HL-60/S4 treated with retinoic acid at 250 ng/mL for 4 days and 3 days (cell line): ENCODE results near the gene NEK6.

ENCODE experiments used
- in situ Hi-C: fragments of 300-500 bp; cut with MboI; formaldehyde crosslinking; loops from 2 replicates; pipeline ENCODE4 v1.7.0; 2022; ENCODE audit warnings: low sequenced_read_pairs

Gene NEK6

GRCh38 chr9:124392254-124392870, 134.6 kb downstream of the NEK6 start:
- in situ Hi-C loops, result no loop called here

DNA sequence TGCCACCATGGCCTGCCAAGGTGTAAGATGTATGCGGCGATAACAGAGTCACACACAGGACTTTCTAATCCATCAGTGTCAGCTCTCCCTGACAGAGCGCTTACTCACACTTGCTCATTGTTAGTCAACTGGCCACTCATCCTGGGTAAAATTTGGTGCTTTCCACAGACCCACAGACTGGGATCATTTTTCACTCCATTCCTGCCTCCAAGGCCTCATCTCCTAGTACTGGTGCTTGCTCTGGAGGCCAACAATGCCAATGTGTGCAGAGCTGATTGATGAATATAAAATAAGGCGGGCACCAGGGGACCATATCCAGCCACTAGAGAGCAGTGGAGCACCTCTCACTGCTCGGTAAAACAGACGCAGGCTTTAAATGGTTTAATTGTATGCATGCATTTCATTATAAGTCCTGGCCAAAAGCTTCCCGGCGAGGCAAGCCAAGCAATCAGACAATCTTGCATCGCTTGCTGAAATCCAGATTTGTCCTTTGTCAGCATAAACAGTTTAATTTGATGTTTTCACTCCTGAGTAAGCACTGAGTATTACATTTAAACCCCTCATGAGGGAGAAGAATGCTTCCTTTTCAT, 135.2 kb downstream of the NEK6 start:
- in situ Hi-C loops, result no loop called here

- in situ Hi-C loops, result no loop called here
Observed at GRCh38 chr9:124394167-124394566, 136.4 kb downstream of the NEK6 start.

DNA sequence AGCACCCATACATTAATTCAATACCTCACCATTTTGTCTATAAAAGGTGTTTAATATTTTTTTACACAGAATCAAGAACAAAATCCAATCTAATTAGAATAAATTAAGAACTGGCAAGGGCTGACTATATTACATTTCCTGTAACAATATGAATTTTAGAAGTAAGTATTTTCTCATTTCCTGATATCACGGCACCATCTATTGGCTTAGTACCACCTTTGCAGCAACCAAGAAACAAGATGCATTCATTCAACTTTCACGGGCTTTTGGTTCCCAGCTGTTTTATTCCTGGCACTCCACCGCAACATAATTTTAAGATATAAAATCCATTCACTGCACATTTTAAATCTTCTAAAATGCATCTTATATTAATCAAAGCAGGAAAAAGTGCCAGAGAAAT, 136.8 kb downstream of the NEK6 start:
- in situ Hi-C loops, result no loop called here

DNA sequence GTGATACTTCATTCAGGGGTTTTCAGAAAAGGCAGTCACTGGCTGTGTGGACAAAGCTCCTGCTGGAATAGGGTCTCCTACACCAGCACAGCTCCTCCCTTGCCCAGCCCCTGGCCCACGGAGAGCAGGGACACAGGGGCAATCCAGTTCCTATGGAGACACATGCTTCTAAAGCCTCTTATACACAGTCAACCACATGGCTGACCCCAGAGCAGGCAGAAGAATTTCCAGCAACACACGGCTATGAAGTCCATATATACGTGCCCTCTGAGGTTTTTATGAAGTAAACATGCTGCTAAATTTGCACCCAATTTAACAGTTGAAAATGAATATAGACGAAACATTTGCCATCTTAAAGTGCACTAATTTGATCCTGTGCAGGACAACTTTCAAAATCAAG, 138.1 kb downstream of the NEK6 start:
- in situ Hi-C loops, result no loop called here

DNA sequence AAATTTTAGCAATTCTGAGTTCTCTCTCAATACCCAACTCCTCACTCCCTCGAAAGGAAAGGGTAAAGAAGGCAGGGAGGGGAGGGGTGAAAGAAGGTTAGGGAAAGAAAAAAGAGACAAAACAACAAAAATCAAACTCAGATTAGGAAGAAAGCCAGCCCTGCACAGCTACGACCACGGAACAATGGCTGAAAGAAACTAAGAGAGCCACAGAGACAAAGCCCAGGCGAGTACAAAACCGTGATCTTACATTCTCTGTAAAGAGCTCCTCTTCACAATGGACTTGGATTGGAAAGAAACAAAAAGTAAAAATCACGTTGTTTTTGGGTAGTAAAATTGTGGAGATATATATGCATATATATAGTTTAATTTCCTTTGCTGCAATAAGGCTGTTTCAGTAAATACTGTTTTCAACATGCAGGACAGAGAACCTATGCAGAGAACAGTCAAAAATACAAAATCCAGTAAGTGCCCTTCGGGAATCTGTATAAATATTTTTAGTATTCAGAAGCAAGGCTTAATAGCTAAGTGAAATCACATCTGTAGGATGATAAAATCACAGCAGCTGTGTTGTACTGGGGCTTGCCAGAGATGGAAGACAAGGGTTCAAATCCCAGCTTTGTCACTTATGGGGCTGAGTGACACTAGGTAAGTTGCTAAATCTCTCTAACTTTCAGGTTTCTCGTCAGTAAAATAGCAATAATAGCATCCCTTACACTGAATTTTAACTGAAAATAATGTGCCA, 140.6 kb downstream of the NEK6 start:
- in situ Hi-C loops, result no loop called here

DNA sequence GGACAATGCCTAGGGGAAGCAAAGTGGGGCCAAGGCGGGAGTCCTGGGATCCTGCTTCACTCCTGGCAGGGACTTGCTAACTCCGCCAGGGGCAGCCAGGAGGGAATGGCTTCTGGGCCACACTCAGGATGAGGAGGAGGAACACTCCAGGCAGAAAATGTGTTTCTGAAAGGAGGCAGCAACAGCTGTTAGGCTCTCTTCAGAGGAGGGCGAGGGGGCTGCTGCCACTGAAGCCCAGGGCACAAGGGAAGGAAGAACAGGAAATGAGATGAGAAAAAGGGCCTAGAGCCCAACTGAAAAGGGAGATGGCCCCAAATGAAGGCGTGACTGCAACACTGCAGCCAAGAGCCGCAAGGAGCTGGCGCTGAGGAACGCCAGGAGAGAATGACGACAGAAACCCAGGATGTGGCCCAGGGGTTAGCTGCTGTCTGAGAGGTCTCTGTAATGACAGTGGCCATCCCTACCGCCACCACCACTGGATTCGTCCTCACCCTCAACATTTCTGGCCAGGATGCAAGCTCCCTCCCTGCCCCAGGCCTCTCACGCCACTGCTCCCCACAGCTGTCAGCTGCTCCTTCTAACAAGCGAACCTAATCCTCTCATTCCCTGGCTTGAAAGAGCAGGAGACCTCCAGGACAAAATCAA, 141.7 kb downstream of the NEK6 start:
- in situ Hi-C loops, result no loop called here

DNA sequence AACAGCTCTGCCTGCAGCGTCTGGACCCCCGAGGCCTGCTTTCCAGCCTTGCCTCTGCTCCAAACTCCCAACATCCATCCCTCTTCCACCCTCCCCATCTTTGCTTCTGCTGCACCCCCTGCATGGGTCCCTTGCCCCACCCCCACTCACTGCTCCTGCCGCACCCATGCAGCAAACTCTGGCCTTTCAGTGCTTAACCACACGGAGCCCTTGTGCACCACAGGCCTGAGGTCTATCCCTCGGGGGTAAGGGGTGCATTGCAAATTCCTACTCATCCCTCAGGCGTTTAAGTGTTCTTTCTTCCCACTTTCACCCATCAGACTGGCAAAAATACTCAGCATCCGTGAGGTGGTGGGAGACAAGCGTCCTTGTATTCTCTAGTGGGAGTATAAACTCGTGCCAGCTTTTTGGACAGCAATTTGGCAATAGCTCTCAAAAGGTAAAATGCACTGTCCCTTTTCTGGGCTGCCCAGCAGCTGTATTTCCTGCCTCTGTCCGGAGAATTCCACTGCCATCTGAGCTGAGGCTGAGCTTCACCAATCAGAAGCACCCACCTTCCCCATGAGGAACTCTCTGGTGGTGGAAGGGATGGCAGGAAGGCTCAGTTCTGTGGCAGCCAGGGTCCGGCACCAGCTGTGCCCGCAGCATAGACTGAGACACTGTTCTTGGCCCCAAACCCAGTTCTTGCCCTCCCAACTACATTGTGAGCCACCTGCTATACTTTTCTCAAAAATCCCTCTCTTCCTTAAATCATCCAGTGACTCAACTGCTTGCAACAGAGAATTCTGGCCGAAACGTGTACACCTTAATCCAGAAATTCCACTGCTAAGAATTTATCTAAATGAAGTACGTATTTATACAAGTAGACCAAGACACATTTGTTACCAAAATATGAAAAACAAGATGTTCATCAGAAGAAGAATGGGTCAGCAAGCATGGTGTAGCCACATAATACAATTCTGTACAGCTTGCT, 142.5 kb downstream of the NEK6 start:
- in situ Hi-C loops, result no loop called here
